Effector memory CD4-positive, alpha-beta T cell (primary cell): ENCODE data around the gene SIAH2.

Experiments used
- DNase-seq, 3 donors: peaks; one replicate each; pipeline ENCODE4 v3.0.0-alpha.2; 2020
- H3K27ac ChIP-seq: 2 replicates; pipeline ENCODE4 v1.7.0; 2013; ENCODE audit warnings: mild to moderate bottlenecking, low read length, moderate library complexity; ENCODE audit not compliant: insufficient read depth, poor library complexity, severe bottlenecking
- H3K27me3 ChIP-seq: replicated peaks from 2 replicates; pipeline ENCODE4 v1.7.0; 2013; ENCODE audit warnings: mild to moderate bottlenecking, low read length; ENCODE audit not compliant: insufficient read depth, control insufficient read depth, poor library complexity, severe bottlenecking
- H3K36me3 ChIP-seq: 2 replicates; pipeline ENCODE4 v1.7.0; 2013; ENCODE audit warnings: mild to moderate bottlenecking, low read length, moderate library complexity; ENCODE audit not compliant: control insufficient read depth, insufficient read depth
- H3K4me1 ChIP-seq: 2 replicates; pipeline ENCODE4 v1.7.0; 2013; ENCODE audit warnings: low read length, mild to moderate bottlenecking; ENCODE audit not compliant: control insufficient read depth, insufficient read depth, poor library complexity, severe bottlenecking
- H3K4me3 ChIP-seq: 2 replicates; pipeline ENCODE4 v1.7.0; 2013; ENCODE audit warnings: low read length, low read depth, mild to moderate bottlenecking; ENCODE audit not compliant: insufficient read depth, poor library complexity, severe bottlenecking
- H3K9me3 ChIP-seq: 2 replicates; pipeline ENCODE4 v1.7.0; 2013; ENCODE audit warnings: mild to moderate bottlenecking, low read length, moderate library complexity; ENCODE audit not compliant: control insufficient read depth

SIAH2 gene

DNA sequence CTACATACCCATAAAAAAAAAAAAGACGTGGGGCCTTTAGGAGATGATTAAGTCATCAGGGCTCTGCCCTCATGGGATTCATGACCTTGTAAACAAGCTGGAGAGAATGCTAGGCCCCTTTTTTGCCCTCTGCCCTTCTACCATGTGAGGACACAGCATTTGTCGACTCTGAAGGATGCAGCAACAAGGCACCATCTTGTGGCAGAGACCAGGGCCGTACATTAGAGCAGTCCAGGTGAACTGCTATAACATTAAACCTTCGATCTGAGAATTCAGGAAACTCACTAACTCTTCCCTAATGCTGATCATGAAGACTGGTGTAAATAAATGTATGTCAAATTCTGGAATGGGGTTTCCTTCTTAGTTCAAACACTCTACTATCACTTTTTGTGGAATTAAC is 30.7 kb upstream of the SIAH2 start:
- H3K36me3 ChIP-seq: no peaks in the 10 kb centered on the region
- H3K9me3 ChIP-seq: no peaks in the 10 kb centered on the region
- no peak overlapping the region for H3K27ac ChIP-seq
- DNase-seq: no peak
- no peak overlapping the region for H3K4me3 ChIP-seq
- H3K27me3 ChIP-seq: no peaks in the 10 kb centered on the region
- H3K4me1 ChIP-seq: no peaks in the 10 kb centered on the region

DNA sequence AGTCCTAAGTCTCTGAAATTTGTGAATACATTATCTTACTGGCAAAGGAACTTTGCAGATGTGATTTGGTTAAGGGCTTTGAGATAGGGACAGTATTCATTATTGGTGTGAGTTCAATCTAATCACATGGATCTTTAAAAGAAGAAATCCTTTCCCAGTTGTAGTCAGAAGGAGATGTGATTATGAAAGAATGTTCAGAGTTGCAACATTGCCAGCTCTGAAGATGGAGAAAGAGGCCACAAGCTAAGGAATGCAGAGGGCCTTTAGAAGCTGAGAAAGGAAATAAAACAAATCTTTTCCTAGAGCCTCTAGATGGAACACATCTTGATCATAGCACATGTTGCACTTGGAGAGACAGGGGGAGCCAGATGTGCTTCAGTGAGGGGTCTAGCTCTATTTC is 27.7 kb upstream of the SIAH2 start:
- H3K4me1 ChIP-seq: no peaks in the 10 kb centered on the region
- no peak for DNase-seq
- no peak overlapping the region for H3K27ac ChIP-seq
- H3K36me3 ChIP-seq: no peaks in the 10 kb centered on the region
- H3K4me3 ChIP-seq: no peak overlapping the region
- no peaks in the 10 kb centered on the region for H3K9me3 ChIP-seq
- H3K27me3 ChIP-seq: no peaks in the 10 kb centered on the region

DNA sequence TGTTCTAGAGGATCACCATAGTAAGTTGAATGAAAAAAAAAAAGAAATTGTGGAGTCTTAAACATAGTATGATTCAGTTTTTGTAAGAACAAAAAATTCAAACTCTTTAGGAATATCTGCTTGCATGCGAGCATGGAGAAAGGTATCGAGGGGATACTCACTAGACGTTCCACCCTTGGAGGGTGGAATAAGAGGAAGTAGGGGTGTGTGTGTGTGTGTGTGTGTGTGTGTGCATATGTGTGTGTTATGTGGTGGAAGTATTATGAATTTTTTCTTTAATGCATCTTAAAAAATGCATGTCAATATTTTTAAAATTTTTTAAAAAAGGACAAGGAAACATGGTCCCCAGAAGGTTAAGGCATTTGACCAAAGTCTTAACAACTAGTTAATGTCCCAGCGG is 26.5 kb upstream of the SIAH2 start:
- H3K36me3 ChIP-seq: no peaks in the 10 kb centered on the region
- H3K27ac ChIP-seq: no peak overlapping the region
- H3K27me3 ChIP-seq: no peaks in the 10 kb centered on the region
- no peak overlapping the region for H3K4me3 ChIP-seq
- no peak for DNase-seq
- no peaks in the 10 kb centered on the region for H3K4me1 ChIP-seq
- no peaks in the 10 kb centered on the region for H3K9me3 ChIP-seq

DNA sequence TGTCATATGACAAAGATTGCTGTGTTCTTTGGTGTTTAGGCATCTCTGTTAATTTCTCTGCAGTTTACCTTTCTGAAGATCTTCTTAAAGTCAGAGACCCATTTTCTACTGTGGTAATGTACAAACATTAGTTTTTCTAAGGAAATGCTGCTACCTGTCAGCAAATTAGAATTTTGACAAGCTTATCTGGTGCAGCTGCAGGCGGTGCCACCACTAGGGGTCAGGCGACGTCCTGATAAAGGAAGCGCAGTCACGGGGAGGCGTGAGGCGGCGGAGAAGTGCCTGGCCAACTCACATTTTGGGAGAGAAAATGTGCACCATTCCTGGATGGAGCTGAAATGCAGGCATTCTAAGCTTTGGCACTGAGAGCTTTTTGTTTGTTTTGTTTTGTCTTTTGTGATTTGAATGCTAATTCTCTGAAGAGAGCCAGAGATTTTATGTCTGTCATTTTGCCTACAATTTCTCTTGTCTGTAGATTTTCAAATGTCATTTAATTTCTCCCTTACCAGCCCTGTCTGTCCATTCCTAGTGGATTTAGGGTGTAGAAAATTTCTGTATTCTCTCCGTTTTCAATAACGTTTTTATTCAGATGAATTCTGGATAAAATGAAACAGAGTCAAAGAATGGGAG is 24.9 kb upstream of the SIAH2 start:
- Histone ChIP-seq H3K27me3 (no peaks in the 10 kb centered on the region), H3K4me3 (no peak overlapping the region)
- peak; percentile 39 to 61 (median 40) for DNase-seq

DNA sequence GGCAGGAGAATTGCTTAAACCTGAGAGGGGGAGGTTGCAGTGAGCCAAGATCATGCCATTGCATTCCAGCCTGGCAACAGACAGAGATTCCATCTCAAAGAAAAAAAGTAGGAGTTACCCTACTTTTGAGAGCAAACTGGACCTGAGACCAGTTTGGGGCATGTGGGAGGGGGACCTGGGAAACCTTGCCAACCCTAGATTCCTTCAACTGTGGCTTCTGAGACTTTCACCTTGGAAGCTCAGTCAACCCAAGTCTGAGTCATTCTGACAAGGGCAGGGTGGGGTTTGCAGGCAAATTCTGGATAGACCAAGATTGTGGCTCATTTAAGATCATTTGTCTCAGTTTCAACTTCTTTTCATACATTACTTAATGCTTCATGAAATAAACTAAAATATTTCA is 23.8 kb upstream of the SIAH2 start:
- Histone ChIP-seq H3K36me3 (no peaks in the 10 kb centered on the region), H3K4me3 (no peak overlapping the region), H3K27me3 (no peaks in the 10 kb centered on the region), H3K4me1 (no peaks in the 10 kb centered on the region), H3K9me3 (no peaks in the 10 kb centered on the region), H3K27ac (no peak overlapping the region)
- DNase-seq: no peak

More for the DNA sequence above, 24.9 kb upstream of the SIAH2 start:
- Histone ChIP-seq H3K27ac (no peak overlapping the region), H3K4me1 (no peaks in the 10 kb centered on the region), H3K36me3 (no peaks in the 10 kb centered on the region), H3K9me3 (no peaks in the 10 kb centered on the region)

DNA sequence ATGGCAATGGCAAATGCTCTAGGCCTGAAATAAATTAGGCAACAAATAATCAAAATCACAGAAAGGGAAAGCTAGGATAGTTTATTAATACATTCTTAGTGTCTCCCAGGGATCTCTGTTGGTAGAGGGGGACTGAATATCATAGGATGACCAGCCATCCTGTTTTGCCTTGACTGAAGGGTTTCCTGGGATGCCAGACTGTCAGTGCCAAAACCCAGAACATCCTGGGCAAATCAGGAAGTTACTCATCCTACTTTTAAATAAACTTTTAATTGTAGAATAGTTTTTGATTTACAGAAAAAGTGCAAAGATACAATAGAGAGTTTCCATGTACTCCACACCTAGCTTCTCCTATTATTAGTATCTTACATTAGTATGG is 21.8 kb upstream of the SIAH2 start:
- Histone ChIP-seq H3K4me1 (no peaks in the 10 kb centered on the region), H3K36me3 (no peaks in the 10 kb centered on the region), H3K27ac (no peak overlapping the region), H3K4me3 (no peak overlapping the region), H3K9me3 (no peaks in the 10 kb centered on the region), H3K27me3 (no peaks in the 10 kb centered on the region)
- no peak for DNase-seq

DNA sequence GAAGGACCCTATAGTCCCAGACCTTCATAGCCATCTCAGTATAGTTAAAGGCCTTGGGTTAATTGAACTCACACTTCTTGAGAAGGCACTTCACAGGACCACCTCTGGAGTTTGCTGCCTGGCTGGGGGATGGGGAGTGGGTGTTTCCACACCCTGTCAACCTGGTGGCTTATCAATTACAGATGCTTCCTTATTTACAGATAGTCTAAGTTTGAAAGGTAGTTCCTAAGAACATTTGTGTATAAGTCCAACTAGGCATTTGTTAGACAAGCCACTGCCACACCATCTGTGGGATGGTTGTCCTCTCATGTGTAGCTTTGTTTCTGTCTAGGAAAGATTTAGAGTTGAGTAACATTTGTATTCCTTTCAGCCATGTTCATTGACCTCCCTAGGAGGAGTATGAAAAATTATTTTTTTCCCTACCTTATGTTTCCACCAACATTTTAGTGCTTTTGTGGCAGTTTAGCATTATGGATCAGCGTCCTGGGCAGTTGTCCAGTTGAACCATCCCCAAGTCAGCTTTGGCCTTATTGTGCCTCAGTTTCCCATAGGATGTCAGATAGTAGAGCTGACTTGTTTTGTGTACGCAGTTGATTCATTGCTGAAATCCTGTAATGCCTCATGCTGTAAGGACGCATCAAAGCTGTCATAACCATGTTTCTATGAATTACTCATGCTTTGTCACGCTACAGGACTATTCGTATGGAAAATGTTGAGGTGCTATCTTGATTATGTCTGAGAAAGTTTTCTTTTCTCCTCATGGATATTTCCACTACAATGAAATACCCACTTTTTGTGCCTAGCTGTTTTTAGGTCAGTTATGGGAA is 21.2 kb upstream of the SIAH2 start:
- Histone ChIP-seq H3K27ac (no peak overlapping the region), H3K27me3 (no peaks in the 10 kb centered on the region), H3K36me3 (no peaks in the 10 kb centered on the region), H3K9me3 (no peaks in the 10 kb centered on the region), H3K4me1 (no peaks in the 10 kb centered on the region), H3K4me3 (no peak overlapping the region)
- DNase-seq: no peak

DNA sequence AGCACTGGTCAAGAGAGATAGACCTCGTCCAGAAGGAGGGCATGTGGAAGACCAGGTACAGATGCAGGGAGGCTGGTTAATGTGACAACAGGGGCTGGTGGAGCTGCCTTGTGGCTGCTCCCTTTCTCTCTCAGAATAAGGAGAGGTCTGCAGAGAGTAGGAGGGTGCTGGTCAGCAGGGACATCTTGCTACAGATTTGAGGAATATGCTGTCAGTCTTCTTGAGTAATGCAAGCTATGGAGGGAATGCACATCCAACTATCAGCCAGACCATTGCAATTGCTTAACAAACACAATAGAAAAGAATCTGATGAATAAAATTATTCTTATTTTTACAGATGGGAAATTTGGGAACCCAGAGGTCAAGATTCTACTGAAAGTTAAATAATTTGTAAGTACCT is 20.3 kb upstream of the SIAH2 start:
- DNase-seq: no peak

DNA sequence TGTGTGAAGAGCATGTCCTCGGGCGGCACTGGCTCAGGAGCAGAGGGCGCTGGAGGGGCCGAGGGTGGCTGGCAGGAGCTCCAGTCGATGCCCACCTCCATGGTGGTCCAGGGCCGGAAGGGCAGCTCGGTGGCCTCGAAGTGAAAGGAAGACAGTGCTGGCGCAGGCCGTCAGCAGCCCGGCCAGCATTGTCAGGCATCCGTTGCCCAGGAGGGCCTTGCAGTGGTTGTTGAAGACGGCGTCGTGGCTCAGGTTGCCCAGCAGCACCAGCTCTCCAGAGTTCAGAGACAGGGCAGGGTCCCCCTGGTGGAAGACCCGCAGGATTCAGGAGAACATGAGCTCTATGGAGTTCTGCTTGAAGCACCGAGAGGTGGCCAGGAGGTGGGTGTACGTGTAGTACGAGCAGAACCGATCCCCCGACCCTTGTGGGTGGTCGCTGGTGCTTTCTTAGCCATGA is 16.5 kb upstream of the SIAH2 start:
- Histone ChIP-seq H3K9me3 (no peaks in the 10 kb centered on the region), H3K36me3 (no peaks in the 10 kb centered on the region), H3K4me3 (no peak overlapping the region), H3K27me3 (no peaks in the 10 kb centered on the region), H3K27ac (no peak overlapping the region), H3K4me1 (no peaks in the 10 kb centered on the region)
- DNase-seq: no peak

More for the DNA sequence above, 20.3 kb upstream of the SIAH2 start:
- no peaks in the 10 kb centered on the region for H3K9me3 ChIP-seq
- H3K27ac ChIP-seq: no peak overlapping the region
- H3K27me3 ChIP-seq: no peaks in the 10 kb centered on the region
- H3K4me3 ChIP-seq: no peak overlapping the region
- no peaks in the 10 kb centered on the region for H3K36me3 ChIP-seq
- no peaks in the 10 kb centered on the region for H3K4me1 ChIP-seq

DNA sequence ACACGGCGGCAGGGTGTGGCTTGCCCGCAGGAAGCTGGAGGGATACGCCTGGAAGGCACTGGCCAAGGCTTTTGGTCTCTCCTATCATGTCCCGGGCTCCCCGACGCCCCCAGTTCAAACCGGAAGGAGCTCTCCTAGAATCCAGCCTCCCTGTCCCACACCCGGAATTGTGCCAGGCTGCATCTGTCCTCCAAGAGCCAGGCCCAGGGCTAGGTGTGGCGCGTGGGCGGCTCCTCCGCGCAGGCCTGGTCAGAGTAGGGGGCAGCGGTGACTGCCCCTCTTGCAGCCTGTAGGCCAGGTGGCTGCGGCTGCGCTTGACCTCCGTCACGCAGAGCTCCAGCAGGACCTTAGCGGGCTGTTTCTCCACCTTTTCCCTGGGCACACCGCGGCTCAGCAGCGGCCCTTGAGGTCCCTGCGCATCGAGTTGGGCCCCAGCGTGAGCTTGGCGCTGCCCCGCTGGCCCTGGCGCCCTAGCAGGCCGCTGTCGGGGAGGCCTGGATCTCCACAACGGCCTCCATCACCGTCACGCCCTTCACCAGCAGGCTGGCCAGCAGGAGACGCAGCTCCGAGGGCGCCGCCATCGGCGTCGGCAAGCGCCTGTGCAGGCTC is 15.9 kb upstream of the SIAH2 start:
- H3K4me3 ChIP-seq: no peak overlapping the region
- H3K27ac ChIP-seq: no peak overlapping the region
- no peaks in the 10 kb centered on the region for H3K4me1 ChIP-seq
- H3K36me3 ChIP-seq: no peaks in the 10 kb centered on the region
- no peaks in the 10 kb centered on the region for H3K27me3 ChIP-seq
- no peaks in the 10 kb centered on the region for H3K9me3 ChIP-seq
- no peak for DNase-seq
